ENCODE results near the gene ALK.

GRCh38 chr2:29770846-29771245 lies 150.5 kb downstream of the ALK start:
- TF ChIP-seq CTCF (IDR thresholded peaks at IDR 0.05): no peak
- TF ChIP-seq POLR2A (IDR thresholded peaks at IDR 0.05): no peak

Data from Peyer's patch (tissue), 4 donors.